NCI-H2196 (cell line): ENCODE results near the gene PTCRA.
"Not testable (repeated sequence)": the region's sequence is repeated elsewhere in the genome, so short reads cannot be mapped to it uniquely, and the experiment has no call there.

Experiments used
- DNase-seq: peaks from one replicate; lab custom pipeline; 2025; ENCODE audit not compliant: unreplicated experiment; lab: John Stamatoyannopoulos, UW

PTCRA gene

GRCh38 chr6:42939810-42940167, 23.9 kb downstream of the PTCRA start:
- DNase-seq, result no peak

- DNase-seq, result no peak
Observed at GRCh38 chr6:42940493-42941045, 24.7 kb downstream of the PTCRA start.

DNA sequence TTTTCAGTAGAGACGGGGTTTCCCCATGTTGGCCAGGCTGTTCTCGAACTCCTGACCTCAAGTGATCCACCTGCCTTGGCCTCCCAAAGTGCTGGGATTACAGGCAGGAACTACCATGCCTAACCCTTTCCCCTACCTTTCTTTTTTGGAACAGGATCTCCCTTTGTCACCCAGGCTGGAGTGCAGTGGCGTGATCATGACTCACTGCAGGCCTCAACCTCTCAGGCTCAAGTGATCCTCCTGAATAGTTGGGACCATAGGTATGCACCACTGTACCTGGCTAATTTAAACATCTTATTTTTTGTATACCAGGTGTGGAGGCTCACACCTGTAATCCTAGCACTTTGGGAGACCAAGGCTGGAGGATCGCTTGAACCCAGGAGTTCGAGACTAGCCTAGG, 25.5 kb downstream of the PTCRA start:
- DNase-seq, result not testable (repeated sequence)

GRCh38 chr6:42942444-42942843, 26.6 kb downstream of the PTCRA start:
- no peak for DNase-seq

DNA sequence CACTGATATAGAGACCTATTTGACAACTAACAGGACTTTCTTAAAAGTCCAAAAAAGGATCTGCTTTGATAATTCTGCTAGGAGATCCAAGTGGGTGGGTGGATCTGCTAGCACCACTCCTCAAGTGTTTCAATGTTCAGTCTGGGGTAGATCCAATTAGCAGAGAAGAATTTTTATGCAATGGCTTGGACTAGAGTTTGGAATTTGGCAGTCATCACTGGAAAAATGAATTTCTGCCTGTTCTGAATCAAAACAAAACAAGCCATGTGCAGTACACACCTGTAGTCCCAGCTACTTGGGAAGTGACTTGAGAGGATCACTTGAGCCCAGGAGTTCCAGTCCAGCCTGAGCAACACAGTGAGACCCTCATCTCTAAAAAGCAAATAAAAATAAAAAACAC, 32.1 kb downstream of the PTCRA start:
- no peak for DNase-seq

DNA sequence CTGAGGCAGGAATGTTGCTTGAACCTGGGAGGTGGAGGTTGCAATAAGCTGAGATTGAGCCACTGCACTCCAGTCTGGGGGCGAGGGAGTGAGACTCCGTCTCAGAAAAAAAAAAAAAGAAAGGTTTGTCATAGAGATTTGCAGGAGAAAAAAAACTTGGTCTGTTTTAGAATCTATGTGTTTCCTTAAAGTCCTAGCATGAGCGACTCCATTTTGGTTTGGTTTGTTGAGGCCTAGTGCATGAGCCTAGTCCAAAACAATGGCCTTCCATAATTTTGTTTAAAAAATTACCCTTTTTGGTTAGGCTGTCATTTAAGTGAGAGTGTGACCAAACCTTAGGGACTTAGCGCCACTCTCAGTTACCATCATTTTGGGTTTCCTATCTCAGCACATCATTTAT, 36.5 kb downstream of the PTCRA start:
- DNase-seq, result no peak

GRCh38 chr6:42954405-42954804, 38.6 kb downstream of the PTCRA start:
- DNase-seq, result not testable (repeated sequence)

DNA sequence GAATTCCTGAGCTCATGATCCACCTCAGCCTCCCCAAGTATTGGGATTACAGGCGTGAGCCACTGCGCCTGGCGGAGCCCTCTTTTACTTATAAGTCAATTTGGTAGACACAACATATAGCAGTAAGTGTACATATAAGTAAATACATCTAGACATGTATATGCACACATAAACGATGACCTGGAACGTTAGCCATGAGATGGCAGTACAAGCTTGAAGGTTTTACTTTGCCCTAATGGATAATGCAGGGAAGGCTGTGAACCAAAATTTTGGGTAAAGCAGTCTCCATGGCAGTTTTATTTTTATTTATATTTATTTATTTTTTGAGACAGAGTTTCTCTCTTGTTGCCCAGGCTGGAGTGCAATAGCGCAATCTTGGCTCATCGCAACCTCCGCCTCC, 42.3 kb downstream of the PTCRA start:
- DNase-seq, result no peak

DNA sequence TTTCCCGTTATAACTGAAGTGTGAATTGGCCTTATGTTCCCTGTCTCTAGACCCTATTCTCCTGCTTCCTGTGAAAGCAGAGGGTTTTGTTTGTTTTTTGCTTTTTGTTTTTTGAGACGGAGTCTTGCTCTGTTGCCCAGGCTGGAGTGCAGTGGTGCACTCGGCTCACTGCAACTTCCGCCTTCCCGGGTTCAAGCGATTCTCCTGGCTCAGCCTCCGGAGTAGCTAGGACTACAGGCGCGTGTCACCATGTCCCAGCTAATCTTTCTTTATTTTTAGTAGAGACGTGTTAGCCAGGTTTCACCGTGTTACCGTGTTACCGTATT, 44.0 kb downstream of the PTCRA start:
- no peak for DNase-seq

GRCh38 chr6:42960243-42961019, 44.6 kb downstream of the PTCRA start, which contains the start of gene GNMT:
Gene GNMT, plus strand, starts transcription at chr6:42960754. Its CDS starts 14 bp downstream, at chr6:42960768.
- DNase-seq, result peak; percentile 65

- peak; percentile 13 for DNase-seq
Observed at GRCh38 chr6:42961020-42961470, 45.2 kb downstream of the PTCRA start.

GRCh38 chr6:42962096-42962495, 46.2 kb downstream of the PTCRA start:
- DNase-seq, result no peak

DNA sequence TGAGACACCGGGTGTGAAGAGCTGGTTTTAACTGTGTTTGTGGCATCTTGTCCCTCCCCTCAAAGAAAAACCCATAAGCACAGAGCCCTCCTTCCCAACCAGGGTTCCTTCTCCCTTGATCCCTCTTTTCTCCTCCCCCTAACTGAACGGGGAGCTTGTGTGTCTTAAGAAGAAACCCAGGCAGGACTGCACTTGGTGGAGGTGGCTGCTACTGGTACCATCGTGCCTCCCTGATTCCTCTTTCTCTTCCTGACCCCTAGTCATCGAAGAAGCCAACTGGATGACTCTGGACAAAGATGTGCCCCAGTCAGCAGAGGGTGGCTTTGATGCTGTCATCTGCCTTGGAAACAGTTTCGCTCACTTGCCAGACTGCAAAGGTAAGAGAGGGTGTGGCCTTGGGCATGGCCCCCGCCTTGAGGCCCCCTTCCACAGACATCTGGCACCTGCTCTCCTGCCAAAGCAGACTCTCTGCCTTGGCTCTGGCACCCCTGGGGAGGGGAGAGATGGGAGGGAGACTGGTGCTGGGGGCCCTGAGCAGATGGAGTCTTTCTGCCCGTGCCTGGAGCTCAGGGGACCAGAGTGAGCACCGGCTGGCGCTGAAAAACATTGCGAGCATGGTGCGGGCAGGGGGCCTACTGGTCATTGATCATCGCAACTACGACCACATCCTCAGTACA, 46.8 kb downstream of the PTCRA start:
- no peak for DNase-seq

DNA sequence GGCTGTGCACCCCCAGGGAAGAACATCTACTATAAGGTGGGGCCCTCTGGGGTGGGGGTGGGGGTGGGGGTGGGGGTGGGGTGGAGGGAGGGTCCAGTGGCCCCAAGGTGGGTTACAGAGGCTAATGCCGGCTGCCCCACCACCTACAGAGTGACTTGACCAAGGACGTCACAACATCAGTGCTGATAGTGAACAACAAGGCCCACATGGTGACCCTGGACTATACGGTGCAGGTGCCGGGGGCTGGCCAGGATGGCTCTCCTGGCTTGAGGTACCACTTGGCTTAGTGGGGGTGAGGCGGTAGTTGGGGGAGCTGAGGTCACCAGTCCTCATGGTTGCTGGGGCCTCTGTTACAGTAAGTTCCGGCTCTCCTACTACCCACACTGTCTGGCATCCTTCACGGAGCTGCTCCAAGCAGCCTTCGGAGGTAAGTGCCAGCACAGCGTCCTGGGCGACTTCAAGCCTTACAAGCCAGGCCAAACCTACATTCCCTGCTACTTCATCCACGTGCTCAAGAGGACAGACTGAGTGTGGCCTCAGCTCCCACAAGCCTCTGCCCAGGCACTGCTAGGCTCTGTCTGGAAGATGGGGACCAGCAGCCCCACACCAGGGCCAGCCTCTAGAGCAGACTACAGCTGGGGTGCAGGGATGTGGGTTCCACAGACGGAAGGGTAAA, 47.5 kb downstream of the PTCRA start:
- DNase-seq, result no peak

DNA sequence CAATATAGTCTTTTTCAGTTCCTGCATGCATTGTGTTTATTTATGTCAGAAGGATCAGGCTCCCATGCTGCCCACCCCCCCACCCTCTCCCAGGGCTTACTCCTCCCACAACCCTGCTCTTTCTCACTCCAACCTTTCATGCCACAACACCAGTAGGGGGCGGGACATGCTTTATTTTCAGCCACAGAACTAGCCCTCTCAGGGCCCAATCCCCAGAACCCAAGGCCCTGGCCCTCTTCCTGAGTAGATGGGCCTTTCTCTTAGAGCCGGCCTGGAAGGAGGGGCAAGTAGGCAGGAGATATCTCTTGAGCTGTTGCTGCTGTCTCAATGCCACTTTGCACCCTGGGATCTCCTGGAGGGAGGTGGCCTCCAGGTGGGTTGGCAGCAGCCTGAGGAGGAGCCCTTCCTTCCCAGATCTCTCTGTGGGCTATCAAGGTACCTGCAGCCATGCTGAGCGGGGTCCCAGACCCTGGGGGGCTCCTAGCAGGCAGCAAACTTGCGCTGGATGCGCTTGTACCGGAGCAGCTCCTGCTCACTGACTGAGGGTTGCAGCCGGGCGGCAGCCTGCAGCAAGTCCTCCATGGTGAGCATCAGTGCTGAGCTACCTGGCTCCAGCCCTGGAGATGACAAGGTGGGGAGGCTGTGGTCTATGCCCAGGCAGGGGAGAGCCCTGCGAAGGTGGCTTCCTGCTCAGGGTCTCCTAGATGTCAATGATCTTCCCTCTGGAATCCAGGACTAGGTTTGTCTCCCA, 48.2 kb downstream of the PTCRA start:
- peak; percentile 30 for DNase-seq

- DNase-seq, result no peak
Observed at GRCh38 chr6:42966571-42966970, 50.7 kb downstream of the PTCRA start.

- no peak for DNase-seq
Observed at GRCh38 chr6:42967228-42967627, 51.4 kb downstream of the PTCRA start.

DNA sequence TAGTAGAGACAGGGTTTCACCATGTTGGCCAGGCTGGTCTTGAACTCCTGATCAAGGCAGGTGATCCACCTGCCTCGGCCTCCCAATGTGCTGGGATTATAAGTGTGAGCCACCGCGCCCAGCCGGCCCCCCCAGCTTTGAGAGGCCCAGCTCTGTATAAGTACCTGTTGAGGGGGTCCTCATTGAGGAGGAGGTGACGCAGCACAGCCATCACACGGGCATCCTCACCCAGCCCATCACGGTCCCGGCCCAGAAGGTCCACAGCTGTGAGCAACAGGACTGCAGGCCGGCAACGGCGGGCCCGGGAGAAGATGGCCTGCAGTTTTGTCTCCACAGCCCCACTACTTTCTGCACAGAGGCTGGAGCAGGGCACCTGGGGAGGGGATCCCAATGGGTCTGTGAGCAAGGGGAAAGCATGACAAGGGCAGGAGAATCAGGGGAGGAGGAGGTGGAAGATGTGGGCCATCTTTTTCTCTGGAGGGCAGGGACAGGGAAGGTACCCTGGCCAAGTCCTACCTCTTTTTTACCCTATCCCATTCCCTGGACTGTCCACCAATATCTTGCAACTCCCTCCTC, 52.4 kb downstream of the PTCRA start:
- DNase-seq, result no peak

DNA sequence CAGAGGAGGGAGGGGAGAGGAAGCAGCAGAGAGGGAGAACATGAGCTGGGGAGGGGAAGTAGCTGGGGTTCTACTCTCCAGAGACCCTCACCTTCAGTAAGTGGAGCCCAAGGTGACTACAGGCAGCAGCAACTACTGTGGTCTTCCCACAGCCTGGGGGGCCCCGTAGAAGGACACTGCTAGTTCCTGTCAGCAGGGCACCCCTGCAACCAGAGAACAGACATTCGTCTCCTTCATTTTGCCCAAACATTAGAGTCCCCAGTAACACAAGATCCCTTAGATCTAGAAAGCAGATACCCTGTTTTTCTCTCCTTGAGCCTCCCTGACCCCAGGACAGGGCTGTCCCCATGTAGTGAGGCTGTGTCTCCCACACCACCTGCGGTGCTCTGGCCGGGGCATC, 52.9 kb downstream of the PTCRA start:
- DNase-seq, result no peak

GRCh38 chr6:42969431-42969830, 53.6 kb downstream of the PTCRA start:
- DNase-seq, result no peak

DNA sequence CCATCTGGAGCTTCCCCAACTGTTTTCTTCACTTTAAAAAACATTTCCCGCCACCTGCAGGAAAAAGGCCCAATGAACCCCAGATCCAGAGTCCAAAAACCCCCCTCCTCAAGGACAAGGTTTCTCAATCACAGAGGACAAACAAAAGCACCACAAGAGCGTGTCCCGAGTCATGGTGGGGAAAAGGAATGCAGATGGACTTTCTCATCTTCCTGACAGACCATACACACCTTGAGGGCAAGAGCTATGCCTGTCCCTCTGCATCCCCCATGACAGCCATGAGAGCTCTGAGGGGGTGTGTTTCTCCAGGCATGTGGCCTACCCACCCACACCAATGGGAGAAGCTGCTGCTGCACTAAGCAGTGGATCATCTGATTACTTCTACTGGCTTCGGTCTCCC, 54.1 kb downstream of the PTCRA start:
- DNase-seq, result no peak
